H1 (cell line): ENCODE measurements around the gene SP5. TPM values are rescaled to one million over a fixed set of nuclear protein-coding genes. Genes with fewer than 3 reads are reported as not detected.

Source experiments
- ATF2 ChIP-seq: IDR thresholded peaks from 2 replicates; pipeline ENCODE4 v1.6.1; 2012; ENCODE audit warnings: low read length, inconsistent platforms
- BACH1 ChIP-seq: IDR thresholded peaks from 2 replicates; pipeline ENCODE4 v1.6.1; 2012; ENCODE audit warnings: low read length, improper control_type of control experiment
- CEBPB ChIP-seq: IDR thresholded peaks from 2 replicates; pipeline ENCODE4 v1.6.1; 2012; ENCODE audit warnings: low read depth, low read length
- CHD7 ChIP-seq: fragments of 300-600 bp; sonication (generic); IDR thresholded peaks from 2 replicates; pipeline ENCODE4 v1.7.1; 2012; ENCODE audit warnings: low read length, moderate library complexity, mild to moderate bottlenecking, inconsistent platforms; ENCODE audit not compliant: insufficient replicate concordance
- CTCF ChIP-seq, 3 experiments: IDR thresholded peaks; 1 replicate in 2 of 3; 2 replicates in 1 of 3; pipeline versions ENCODE4 v1.5.1 to v1.6.1; 2011; ENCODE audit warnings: low read length in 3 of 3, mild to moderate bottlenecking in 3 of 3, inconsistent platforms in 2 of 3, low read depth in 1 of 3, moderate library complexity in 1 of 3; ENCODE audit not compliant: insufficient read depth in 1 of 3; ENCODE audit errors: control extremely low read depth in 1 of 3
- MAFK ChIP-seq: IDR thresholded peaks from 2 replicates; pipeline ENCODE4 v1.6.1; 2012; ENCODE audit warnings: low read depth, mild to moderate bottlenecking, improper control_type of control experiment, low read length
- polyA plus RNA-seq, 7 experiments: library from polyadenylated mRNA; depleted of rRNA in 3 of 7; stranded (reverse) in 5 of 7; unstranded in 2 of 7; fragments of >200 nt in 5 of 7; fragments of 200-250 nt in 2 of 7; gene quantifications; 1 replicate in 5 of 7; 2 replicates in 1 of 7; 4 replicates in 1 of 7; pipeline versions ENCODE4 v1.2.1 to v1.2.3, GENCODE V29; 2011 to 2013; ENCODE audit warnings: missing spikeins in 2 of 7, mixed read lengths in 2 of 7
- total RNA-seq: library from RNA; stranded (reverse); fragmentation: NEBNext Ultra II Directional; extraction: Animal tissue kit (Norgen Biotek cat#: 25700); gene quantifications from 2 replicates; pipeline ENCODE4 v1.2.1, GENCODE V29; 2021

Gene SP5
- total and polyA plus RNA-seq, 2 of the 8 experiments (the other 6 are each of a cell fraction or from before 2014, with no cell fraction given): 0.17 TPM; not detected in 1

GRCh38 chr2:170681311-170681710, 33.8 kb upstream of the SP5 start (continued):
- TF ChIP-seq CTCF (IDR thresholded peaks at IDR 0.05; ENCODE audit: control extremely low read depth in 1 of 3, insufficient read depth in 1 of 3, low read depth in 1 of 3, low read length in 3 of 3): no peak
- TF ChIP-seq BACH1: no peak
- no peak for TF ChIP-seq CEBPB
- TF ChIP-seq ATF2: no peak
- no peak for TF ChIP-seq CHD7
- no peak for TF ChIP-seq MAFK
